Measurements from ENCODE around the gene GAK. TPM values are rescaled to one million over a fixed set of nuclear protein-coding genes. Genes with fewer than 3 reads are reported as not detected.

GAK gene
- total RNA-seq, 1 donor from 2014 or later = 123 TPM

GRCh38 chr4:845233-845835 lies 86.8 kb downstream of the GAK start:
- H3K9me3 Mint-ChIP-seq (ENCODE audit: unreplicated experiment) = peaks cover 10% of the 10 kb centered on the region
- H3K4me1 Mint-ChIP-seq (ENCODE audit: low read depth, unreplicated experiment) = peaks cover 10% of the 10 kb centered on the region
- DNase-seq = peak; percentile 23
- H3K36me3 Mint-ChIP-seq (ENCODE audit: unreplicated experiment) = peaks cover 15% of the 10 kb centered on the region
- peaks cover 11% of the 10 kb centered on the region for H3K27me3 Mint-ChIP-seq (ENCODE audit: unreplicated experiment)
- no peak overlapping the region for H3K27ac Mint-ChIP-seq (ENCODE audit: unreplicated experiment)
- H3K4me3 Mint-ChIP-seq (ENCODE audit: unreplicated experiment) = no peak overlapping the region
- TF ChIP-seq CTCF (IDR thresholded peaks at IDR 0.05; ENCODE audit: partially characterized antibody, unreplicated experiment) = no peak

GRCh38 chr4:844752-845232 lies 87.3 kb downstream of the GAK start:
- H3K9me3 Mint-ChIP-seq (ENCODE audit: unreplicated experiment) = peaks cover 13% of the 10 kb centered on the region
- peaks cover 11% of the 10 kb centered on the region for H3K4me1 Mint-ChIP-seq (ENCODE audit: low read depth, unreplicated experiment)
- H3K27ac Mint-ChIP-seq (ENCODE audit: unreplicated experiment) = no peak overlapping the region
- peaks cover 16% of the 10 kb centered on the region for H3K36me3 Mint-ChIP-seq (ENCODE audit: unreplicated experiment)
- no peak for TF ChIP-seq CTCF (IDR thresholded peaks at IDR 0.05; ENCODE audit: partially characterized antibody, unreplicated experiment)
- H3K4me3 Mint-ChIP-seq (ENCODE audit: unreplicated experiment) = no peak overlapping the region
- peak; percentile 2 for DNase-seq
- H3K27me3 Mint-ChIP-seq (ENCODE audit: unreplicated experiment) = peaks cover 11% of the 10 kb centered on the region

GRCh38 chr4:839675-840443 lies 92.3 kb downstream of the GAK start:
- no peak for TF ChIP-seq CTCF (IDR thresholded peaks at IDR 0.05; ENCODE audit: partially characterized antibody, unreplicated experiment)
- DNase-seq = no peak
- peaks cover 4% of the 10 kb centered on the region for H3K27me3 Mint-ChIP-seq (ENCODE audit: unreplicated experiment)
- H3K36me3 Mint-ChIP-seq (ENCODE audit: unreplicated experiment) = peaks cover 24% of the 10 kb centered on the region
- H3K4me1 Mint-ChIP-seq (ENCODE audit: low read depth, unreplicated experiment) = peaks cover 4% of the 10 kb centered on the region
- peaks cover 16% of the 10 kb centered on the region for H3K9me3 Mint-ChIP-seq (ENCODE audit: unreplicated experiment)
- H3K4me3 Mint-ChIP-seq (ENCODE audit: unreplicated experiment) = no peak overlapping the region
- no peak overlapping the region for H3K27ac Mint-ChIP-seq (ENCODE audit: unreplicated experiment)

- Mint-ChIP-seq H3K36me3 (ENCODE audit: unreplicated experiment) (peaks cover 20% of the 10 kb centered on the region), H3K27me3 (ENCODE audit: unreplicated experiment) (peaks cover 5% of the 10 kb centered on the region), H3K4me3 (ENCODE audit: unreplicated experiment) (no peak overlapping the region), H3K4me1 (ENCODE audit: low read depth, unreplicated experiment) (peaks cover 8% of the 10 kb centered on the region), H3K27ac (ENCODE audit: unreplicated experiment) (no peak overlapping the region), H3K9me3 (ENCODE audit: unreplicated experiment) (peaks cover 14% of the 10 kb centered on the region)
- no peak for DNase-seq
- no peak for TF ChIP-seq CTCF (IDR thresholded peaks at IDR 0.05; ENCODE audit: partially characterized antibody, unreplicated experiment)
These were observed 94.3 kb downstream of the GAK start for GRCh38 chr4:837772-838171.

- peaks cover 17% of the 10 kb centered on the region for H3K36me3 Mint-ChIP-seq (ENCODE audit: unreplicated experiment)
- no peak overlapping the region for H3K27ac Mint-ChIP-seq (ENCODE audit: unreplicated experiment)
- peaks cover 5% of the 10 kb centered on the region for H3K27me3 Mint-ChIP-seq (ENCODE audit: unreplicated experiment)
- peak; percentile 13 for DNase-seq
- TF ChIP-seq CTCF (IDR thresholded peaks at IDR 0.05; ENCODE audit: partially characterized antibody, unreplicated experiment) = no peak
- H3K9me3 Mint-ChIP-seq (ENCODE audit: unreplicated experiment) = peaks cover 12% of the 10 kb centered on the region
- H3K4me1 Mint-ChIP-seq (ENCODE audit: low read depth, unreplicated experiment) = peaks cover 8% of the 10 kb centered on the region
- no peak overlapping the region for H3K4me3 Mint-ChIP-seq (ENCODE audit: unreplicated experiment)
These were observed 95.3 kb downstream of the GAK start for GRCh38 chr4:836750-837301.

All from glutamatergic neuron (in vitro differentiated cells).